A549 (cell line): Measurements from ENCODE around the gene NEUROD4. TPM values are rescaled to one million over a fixed set of nuclear protein-coding genes. Genes with fewer than 3 reads are reported as not detected.

Source experiments
- ATAC-seq, 2 experiments: fragments of 200-7000 bp in 1 of 2; fragments of >200 bp in 1 of 2; cut with Nextera tagmentation in 1 of 2; cut with Tn5 transposase in 1 of 2; 3 replicates each; pipeline versions ENCODE4 v1.8.0 to v1.9.1; 2018 to 2020; ENCODE audit warnings: mild to moderate bottlenecking in 1 of 2, moderate library complexity in 1 of 2
- CTCF ChIA-PET: fragments of 300-600 bp; sonication (Branson Sonifier 250); formaldehyde crosslinking; extraction: SDS; loops from one replicate; lab custom pipeline; 2021; ENCODE audit warnings: antibody characterized with exemption, inconsistent platforms; lab: Yijun Ruan, JAX
- POLR2A ChIA-PET: fragments of 350-600 bp; formaldehyde crosslinking; extraction: SDS; loops from one replicate; lab custom pipeline; 2021; ENCODE audit warnings: antibody characterized with exemption, inconsistent platforms; lab: Yijun Ruan, JAX
- DNase-seq, 2 experiments: peaks; one replicate each; pipeline versions ENCODE4 v3.0.0 to v3.0.0-alpha.2; 2011 to 2016; ENCODE audit warnings: low read depth in 1 of 2, low spot score in 1 of 2
- FAIRE-seq: peaks from 2 replicates; lab custom pipeline; 2011; peaks lifted over from hg19 to GRCh38; lab: Jason Lieb, UNC
- H3K27ac ChIP-seq, 2 experiments: fragments of >200 bp; sonication (Bioruptor Twin); formaldehyde crosslinking; 3 replicates each; pipeline ENCODE4 v1.5.1; 2016 to 2017
- H3K4me1 ChIP-seq: fragments of >200 bp; sonication (Bioruptor Twin); formaldehyde crosslinking; 3 replicates; pipeline ENCODE4 v1.6.1; 2016
- H3K4me2 ChIP-seq: fragments of >200 bp; sonication (Bioruptor Twin); formaldehyde crosslinking; 3 replicates; pipeline ENCODE4 v1.6.1; 2016
- H3K4me3 ChIP-seq: fragments of >200 bp; sonication (Bioruptor Twin); formaldehyde crosslinking; 3 replicates; pipeline ENCODE4 v1.5.1; 2016
- H3K9me3 ChIP-seq: fragments of >200 bp; sonication (Bioruptor Twin); formaldehyde crosslinking; 3 replicates; pipeline ENCODE4 v1.6.1; 2016
- ATOH8 ChIP-seq: fragments of 250-450 bp; sonication (Bioruptor Pico); IDR thresholded peaks from 2 replicates; pipeline ENCODE4 v1.5.0; 2020; ENCODE audit warnings: low read depth, mild to moderate bottlenecking, moderate library complexity
- BHLHE40 ChIP-seq: IDR thresholded peaks from 2 replicates; pipeline ENCODE4 v1.6.1; 2012; ENCODE audit warnings: low read depth, low read length, inconsistent platforms
- CBX2 ChIP-seq: fragments of 200-600 bp; sonication (generic); IDR thresholded peaks from 2 replicates; pipeline ENCODE4 v1.6.1; 2016; ENCODE audit warnings: low read depth, mild to moderate bottlenecking, borderline replicate concordance
- CBX8 ChIP-seq: fragments of 200-600 bp; sonication (generic); IDR thresholded peaks from 2 replicates; pipeline ENCODE4 v1.6.1; 2016
- CEBPB ChIP-seq, 2 experiments: fragments of >200 bp in 1 of 2; sonication (Bioruptor Twin) in 1 of 2; formaldehyde crosslinking in 1 of 2; IDR thresholded peaks; 2 replicates each; pipeline ENCODE4 v1.6.1; 2012 to 2016
- CHD2 ChIP-seq: fragments of 150-350 bp; IDR thresholded peaks from 2 replicates; pipeline ENCODE4 v1.6.1; 2014; ENCODE audit warnings: low read length; ENCODE audit not compliant: partially characterized antibody
- CTCF ChIP-seq: fragments of >200 bp; sonication (Bioruptor Twin); formaldehyde crosslinking; IDR thresholded peaks from 3 replicates; pipeline ENCODE4 v1.5.1; 2016
- E2F6 ChIP-seq: IDR thresholded peaks from 2 replicates; pipeline ENCODE4 v1.6.1; 2012; ENCODE audit warnings: low read depth, borderline replicate concordance
- EHF ChIP-seq: fragments of 250-450 bp; sonication (Bioruptor Pico); IDR thresholded peaks from 2 replicates; pipeline ENCODE4 v1.5.0; 2020; ENCODE audit warnings: mild to moderate bottlenecking
- HOXB13 ChIP-seq: fragments of 250-450 bp; sonication (Bioruptor Pico); IDR thresholded peaks from 2 replicates; pipeline ENCODE4 v1.5.0; 2020; ENCODE audit warnings: low read depth, mild to moderate bottlenecking, moderate library complexity
- HOXB5 ChIP-seq: fragments of 250-450 bp; sonication (Bioruptor Pico); IDR thresholded peaks from 2 replicates; pipeline ENCODE4 v1.5.0; 2020; ENCODE audit warnings: mild to moderate bottlenecking, moderate library complexity
- KDM1A ChIP-seq: fragments of 200-600 bp; sonication (generic); IDR thresholded peaks from 2 replicates; pipeline ENCODE4 v1.6.1; 2016; ENCODE audit warnings: low read depth, mild to moderate bottlenecking
- KDM5A ChIP-seq: fragments of 200-600 bp; sonication (generic); IDR thresholded peaks from 2 replicates; pipeline ENCODE4 v1.6.1; 2016; ENCODE audit warnings: antibody characterized with exemption, mild to moderate bottlenecking
- MAFK ChIP-seq: fragments of 450-650 bp; IDR thresholded peaks from 2 replicates; pipeline ENCODE4 v1.6.1; 2014; ENCODE audit not compliant: partially characterized antibody
- MYC ChIP-seq: IDR thresholded peaks from 2 replicates; pipeline ENCODE4 v1.6.1; 2012; ENCODE audit warnings: mild to moderate bottlenecking, inconsistent platforms, low read length, improper control_type of control experiment, borderline replicate concordance
- NFE2L2 ChIP-seq: fragments of 150-350 bp; conservative IDR thresholded peaks from 2 replicates; pipeline ENCODE4 v1.6.1; 2014; ENCODE audit warnings: low read length
- RAD21 ChIP-seq, 2 experiments: fragments of >200 bp in 1 of 2; sonication (Bioruptor Twin) in 1 of 2; formaldehyde crosslinking in 1 of 2; IDR thresholded peaks in 1 of 2; conservative IDR thresholded peaks in 1 of 2; 2 replicates in 1 of 2; 3 replicates in 1 of 2; pipeline ENCODE4 v1.6.1; 2012 to 2018; ENCODE audit warnings: inconsistent platforms in 1 of 2
- RARB ChIP-seq: fragments of 250-450 bp; sonication (Bioruptor Pico); IDR thresholded peaks from 2 replicates; pipeline ENCODE4 v1.8.0; 2021; ENCODE audit warnings: mild to moderate bottlenecking, moderate library complexity
- RCOR1 ChIP-seq: fragments of 150-350 bp; IDR thresholded peaks from 2 replicates; pipeline ENCODE4 v1.6.1; 2014; ENCODE audit warnings: antibody characterized with exemption, low read length, low read depth
- SREBF2 ChIP-seq: fragments of 450-650 bp; IDR thresholded peaks from 2 replicates; pipeline ENCODE4 v1.6.1; 2014; ENCODE audit warnings: mild to moderate bottlenecking, moderate library complexity
- TFCP2L1 ChIP-seq: fragments of 250-450 bp; sonication (Bioruptor Pico); IDR thresholded peaks from 2 replicates; pipeline ENCODE4 v1.5.0; 2021; ENCODE audit warnings: mild to moderate bottlenecking
- TP53 ChIP-seq: fragments of 250-450 bp; sonication (Bioruptor Pico); IDR thresholded peaks from 2 replicates; pipeline ENCODE4 v1.5.0; 2021; ENCODE audit warnings: mild to moderate bottlenecking, moderate library complexity
- ZC3H11A ChIP-seq: fragments of 450-650 bp; IDR thresholded peaks from 2 replicates; pipeline ENCODE4 v1.6.1; 2014; ENCODE audit warnings: antibody characterized with exemption, mild to moderate bottlenecking
- ZFP36 ChIP-seq: fragments of 450-650 bp; IDR thresholded peaks from 2 replicates; pipeline ENCODE4 v1.6.1; 2014; ENCODE audit warnings: borderline replicate concordance; ENCODE audit not compliant: partially characterized antibody
- WGBS: methylation state at CpG from one replicate; pipeline ENCODE4 v1.1.6; 2017; ENCODE audit errors: missing lambda C conversion rate; 5-methylcytosine and 5-hydroxymethylcytosine counted together
- polyA plus RNA-seq, 4 experiments: library from polyadenylated mRNA; depleted of rRNA in 3 of 4; stranded (reverse); fragments of >200 nt; fragmentation: RNase III in 1 of 4; extraction: RNeasy Plus Mini Kit Qiagen cat#74134 plus additional on column Dnase treatment in 1 of 4; gene quantifications; 2 replicates in 3 of 4; 3 replicates in 1 of 4; pipeline ENCODE4 v1.2.3, GENCODE V29; 2011 to 2017
- TF ChIP-seq, protein P1 (sequence below): fragments of 250-450 bp; sonication (Bioruptor Pico); IDR thresholded peaks from 2 replicates; pipeline ENCODE4 v1.5.0; 2021; ENCODE audit warnings: mild to moderate bottlenecking, moderate library complexity, borderline replicate concordance
- TF ChIP-seq, protein P2 (sequence below): fragments of 150-350 bp; IDR thresholded peaks from 2 replicates; pipeline ENCODE4 v1.6.1; 2014; ENCODE audit warnings: low read depth, mild to moderate bottlenecking, low read length

The NEUROD4 gene
- polyA plus RNA-seq, 2 of the 4 experiments (the other 2 are of a cell fraction): not detected

DNA sequence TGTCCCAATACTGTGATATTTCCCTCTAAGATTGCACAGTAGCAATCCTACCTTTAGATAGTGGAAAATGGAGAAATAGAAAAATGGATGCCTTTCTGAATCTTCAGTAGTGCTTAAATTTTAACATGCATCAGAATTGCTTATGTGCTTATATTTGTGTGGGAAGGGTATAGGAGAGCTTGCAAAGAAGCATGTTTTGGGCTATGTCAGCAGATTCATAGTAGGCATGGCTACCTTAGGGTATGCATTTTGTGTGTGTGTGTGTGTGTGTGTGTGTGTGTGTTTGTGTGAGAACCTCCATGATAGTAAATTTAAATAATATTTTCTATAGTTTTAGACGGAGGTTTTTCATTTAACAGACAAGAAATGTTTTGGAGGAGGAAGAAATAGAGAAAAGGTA lies 38.3 kb downstream of the NEUROD4 start:
- TF ChIP-seq RARB (CRISPR knock-in tag) (no peak), BHLHE40 (no peak), MAFK (peak; percentile 47)
- POLR2A ChIA-PET: no interaction called here
- 3% methylated on average over 1 of the region's 1 CpG for WGBS
- H3K4me2 ChIP-seq: no peak overlapping the region
- no peak overlapping the region for H3K4me3 ChIP-seq
- no peaks in the 10 kb centered on the region for H3K4me1 ChIP-seq
- no peak for ATAC-seq
- no peak overlapping the region for H3K27ac ChIP-seq
- H3K9me3 ChIP-seq: no peaks in the 10 kb centered on the region
- no peak for DNase-seq
- CTCF ChIA-PET: interaction anchor here (1.6 to 5.1 kb wide), 5 partner anchors 10 to 65 kb away, joined by 4 to 27 read pairs (median 8); no protein-coding TSS in a partner anchor
- no peak for FAIRE-seq

DNA sequence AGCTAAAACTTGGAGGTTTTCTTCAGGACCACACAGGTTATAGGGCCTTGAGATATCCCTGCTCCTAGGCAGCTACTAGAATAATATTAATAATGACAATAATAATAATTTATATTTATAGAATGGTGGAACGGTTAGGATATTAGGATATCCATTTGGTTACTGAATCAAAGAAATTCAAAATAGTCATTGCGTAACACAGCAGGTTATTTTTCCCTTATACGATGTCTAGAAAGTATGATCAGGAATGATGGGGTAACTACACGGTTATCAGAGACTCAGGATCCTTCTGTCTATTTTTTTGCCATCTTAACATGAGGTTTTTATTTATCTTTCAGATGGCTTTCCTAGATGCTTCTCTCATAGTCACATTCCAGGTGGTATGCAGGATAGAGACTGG lies 39.0 kb downstream of the NEUROD4 start:
- 29% methylated on average over 4 of the region's 4 CpGs for WGBS
- CTCF ChIA-PET: interaction anchor here (1.6 to 5.1 kb wide), 6 partner anchors 10 to 304 kb away, joined by 3 to 27 read pairs (median 6); no protein-coding TSS in a partner anchor
- Histone ChIP-seq H3K27ac (no peak overlapping the region), H3K9me3 (no peaks in the 10 kb centered on the region), H3K4me3 (no peak overlapping the region), H3K4me2 (no peak overlapping the region), H3K4me1 (no peaks in the 10 kb centered on the region)
- no peak for FAIRE-seq
- TF ChIP-seq TP53 (no peak), CHD2 (no peak), RAD21 (conservative IDR thresholded peaks at IDR 0.05 in 1 of 2, IDR thresholded peaks at IDR 0.05 in 1 of 2) (no peak), HOXB13 (CRISPR knock-in tag) (no peak), RCOR1 (no peak), ZFP36 (no peak)
- POLR2A ChIA-PET: no interaction called here
- no peak for DNase-seq
- ATAC-seq: no peak

DNA sequence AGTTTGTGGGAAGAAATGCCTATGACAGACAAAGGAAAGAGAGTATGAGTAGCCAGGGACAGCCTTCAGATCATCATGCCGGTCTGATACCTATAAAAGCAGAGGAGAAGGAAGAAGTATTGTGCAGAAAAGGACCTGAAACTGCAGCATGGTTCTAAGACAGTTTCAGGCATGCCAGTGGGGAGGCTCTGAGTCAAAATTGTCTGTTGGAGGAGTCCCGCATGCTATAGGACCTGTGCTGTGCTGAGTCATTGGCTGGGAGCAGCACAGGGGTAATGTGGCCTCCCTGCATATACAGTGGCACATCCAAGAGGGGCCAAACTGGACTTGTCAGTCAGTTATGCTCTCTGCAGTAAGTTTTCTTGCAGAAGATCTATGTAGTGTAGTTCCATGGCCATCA lies 40.7 kb downstream of the NEUROD4 start:
- CTCF ChIA-PET: no interaction called here
- Histone ChIP-seq H3K27ac (no peak overlapping the region), H3K9me3 (no peaks in the 10 kb centered on the region)
- TF ChIP-seq CEBPB (IDR thresholded peaks at IDR 0.05) (no peak), MYC (no peak)
- TF ChIP-seq, protein P1, sequence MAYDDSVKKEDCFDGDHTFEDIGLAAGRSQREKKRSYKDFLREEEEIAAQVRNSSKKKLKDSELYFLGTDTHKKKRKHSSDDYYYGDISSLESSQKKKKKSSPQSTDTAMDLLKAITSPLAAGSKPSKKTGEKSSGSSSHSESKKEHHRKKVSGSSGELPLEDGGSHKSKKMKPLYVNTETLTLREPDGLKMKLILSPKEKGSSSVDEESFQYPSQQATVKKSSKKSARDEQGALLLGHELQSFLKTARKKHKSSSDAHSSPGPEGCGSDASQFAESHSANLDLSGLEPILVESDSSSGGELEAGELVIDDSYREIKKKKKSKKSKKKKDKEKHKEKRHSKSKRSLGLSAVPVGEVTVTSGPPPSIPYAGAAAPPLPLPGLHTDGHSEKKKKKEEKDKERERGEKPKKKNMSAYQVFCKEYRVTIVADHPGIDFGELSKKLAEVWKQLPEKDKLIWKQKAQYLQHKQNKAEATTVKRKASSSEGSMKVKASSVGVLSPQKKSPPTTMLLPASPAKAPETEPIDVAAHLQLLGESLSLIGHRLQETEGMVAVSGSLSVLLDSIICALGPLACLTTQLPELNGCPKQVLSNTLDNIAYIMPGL: no peak
- TF ChIP-seq, all 56 proteins: peak for 0
- DNase-seq (no peak), FAIRE-seq (no peak), ATAC-seq (peak in 1 of 2 experiments; percentile 35; a peak in 1 of 6 replicates)
- POLR2A ChIA-PET: no interaction called here
- Histone ChIP-seq H3K4me1 (no peaks in the 10 kb centered on the region), H3K4me2 (no peak overlapping the region), H3K4me3 (no peak overlapping the region)
- 17% methylated on average over 2 of the region's 2 CpGs for WGBS

DNA sequence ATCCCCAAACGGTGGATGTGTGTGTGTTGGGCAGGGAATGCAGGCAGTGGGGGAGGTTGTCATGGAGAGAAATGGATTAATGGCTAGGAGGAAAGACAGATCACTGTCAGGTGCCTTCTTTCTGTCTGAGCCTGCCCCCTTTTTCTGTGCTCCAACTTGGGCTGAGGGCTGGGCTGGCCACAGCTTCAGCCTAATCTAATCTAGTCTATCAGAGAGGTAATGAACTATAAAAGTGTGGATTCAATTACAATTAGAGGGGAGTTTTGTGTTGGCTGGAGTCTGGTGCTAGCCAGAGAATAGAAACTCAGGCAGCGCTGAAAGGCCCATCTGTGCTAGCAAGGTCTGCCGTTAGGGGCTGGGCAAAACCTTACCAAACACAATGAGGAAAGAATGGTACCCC lies 41.2 kb downstream of the NEUROD4 start:
- Histone ChIP-seq H3K4me2 (no peak overlapping the region), H3K4me1 (no peaks in the 10 kb centered on the region), H3K4me3 (no peak overlapping the region), H3K9me3 (no peaks in the 10 kb centered on the region), H3K27ac (no peak overlapping the region)
- FAIRE-seq (no peak), DNase-seq (no peak), ATAC-seq (no peak)
- WGBS: 41% methylated on average over 3 of the region's 3 CpGs
- ChIA-PET CTCF (interaction anchor here (1.5 kb wide), 1 partner anchor 11 kb away, joined by 8 read pairs; no protein-coding TSS in a partner anchor), POLR2A (no interaction called here)
- TF ChIP-seq SREBF2: no peak
- no peak for TF ChIP-seq MAFK
- no peak for TF ChIP-seq ZC3H11A
- no peak for TF ChIP-seq MYC
- TF ChIP-seq CBX8: no peak
- TF ChIP-seq ATOH8 (CRISPR knock-in tag): no peak
- TF ChIP-seq KDM1A: no peak
- TF ChIP-seq NFE2L2: no peak
- no peak for TF ChIP-seq TFCP2L1 (CRISPR knock-in tag)
- no peak for TF ChIP-seq KDM5A
- TF ChIP-seq, protein P2, sequence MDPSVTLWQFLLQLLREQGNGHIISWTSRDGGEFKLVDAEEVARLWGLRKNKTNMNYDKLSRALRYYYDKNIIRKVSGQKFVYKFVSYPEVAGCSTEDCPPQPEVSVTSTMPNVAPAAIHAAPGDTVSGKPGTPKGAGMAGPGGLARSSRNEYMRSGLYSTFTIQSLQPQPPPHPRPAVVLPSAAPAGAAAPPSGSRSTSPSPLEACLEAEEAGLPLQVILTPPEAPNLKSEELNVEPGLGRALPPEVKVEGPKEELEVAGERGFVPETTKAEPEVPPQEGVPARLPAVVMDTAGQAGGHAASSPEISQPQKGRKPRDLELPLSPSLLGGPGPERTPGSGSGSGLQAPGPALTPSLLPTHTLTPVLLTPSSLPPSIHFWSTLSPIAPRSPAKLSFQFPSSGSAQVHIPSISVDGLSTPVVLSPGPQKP: no peak
- no peak for TF ChIP-seq HOXB5
- no peak for TF ChIP-seq EHF (CRISPR knock-in tag)
- TF ChIP-seq CBX2: no peak
- no peak for TF ChIP-seq E2F6
- TF ChIP-seq CTCF: no peak
- TF ChIP-seq BHLHE40: no peak
